ENCODE results near the gene ZBTB7B.

ZBTB7B gene

GRCh38 chr1:155000726-155001424, 1.7 kb upstream of the ZBTB7B start:
- TF ChIP-seq, protein P1, sequence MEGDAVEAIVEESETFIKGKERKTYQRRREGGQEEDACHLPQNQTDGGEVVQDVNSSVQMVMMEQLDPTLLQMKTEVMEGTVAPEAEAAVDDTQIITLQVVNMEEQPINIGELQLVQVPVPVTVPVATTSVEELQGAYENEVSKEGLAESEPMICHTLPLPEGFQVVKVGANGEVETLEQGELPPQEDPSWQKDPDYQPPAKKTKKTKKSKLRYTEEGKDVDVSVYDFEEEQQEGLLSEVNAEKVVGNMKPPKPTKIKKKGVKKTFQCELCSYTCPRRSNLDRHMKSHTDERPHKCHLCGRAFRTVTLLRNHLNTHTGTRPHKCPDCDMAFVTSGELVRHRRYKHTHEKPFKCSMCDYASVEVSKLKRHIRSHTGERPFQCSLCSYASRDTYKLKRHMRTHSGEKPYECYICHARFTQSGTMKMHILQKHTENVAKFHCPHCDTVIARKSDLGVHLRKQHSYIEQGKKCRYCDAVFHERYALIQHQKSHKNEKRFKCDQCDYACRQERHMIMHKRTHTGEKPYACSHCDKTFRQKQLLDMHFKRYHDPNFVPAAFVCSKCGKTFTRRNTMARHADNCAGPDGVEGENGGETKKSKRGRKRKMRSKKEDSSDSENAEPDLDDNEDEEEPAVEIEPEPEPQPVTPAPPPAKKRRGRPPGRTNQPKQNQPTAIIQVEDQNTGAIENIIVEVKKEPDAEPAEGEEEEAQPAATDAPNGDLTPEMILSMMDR (IDR thresholded peaks at IDR 0.05; ENCODE audit: control insufficient read depth, extremely low read depth, insufficient read depth) = peak; percentile 10; the same call in 1 of the 2 replicates
- DNase-seq (ENCODE audit: low read depth) = peak; percentile 97

DNA sequence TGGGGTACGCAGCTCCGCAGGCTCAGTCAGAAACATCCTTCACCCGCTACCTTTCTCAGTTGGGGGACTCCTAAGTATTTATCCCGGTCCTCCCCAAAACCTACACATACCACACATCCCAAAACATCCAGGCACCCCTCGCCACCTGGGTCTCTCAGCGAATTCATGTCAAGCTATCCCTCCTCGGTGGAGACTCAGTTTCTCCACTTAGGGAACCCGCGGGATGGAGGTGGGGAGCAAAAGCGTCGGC, 1.3 kb upstream of the ZBTB7B start:
- peak overlapping the region; percentile 65 for H3K4me3 ChIP-seq (ENCODE audit: low read depth, low read length)

More at GRCh38 chr1:155000726-155001424, 1.7 kb upstream of the ZBTB7B start:
- H3K4me3 ChIP-seq (ENCODE audit: low read depth, low read length) = peak overlapping the region; percentile 65

GRCh38 chr1:155001675-155002463, 733 bp upstream of the ZBTB7B start:
- H3K4me3 ChIP-seq (ENCODE audit: low read depth, low read length) = peak overlapping the region; percentile 65
- TF ChIP-seq, protein P1 (IDR thresholded peaks at IDR 0.05; ENCODE audit: control insufficient read depth, extremely low read depth, insufficient read depth) = peak; percentile 33; the same call in 1 of the 2 replicates
- peak; percentile 98 for DNase-seq (ENCODE audit: low read depth)

More for the DNA sequence above, 1.3 kb upstream of the ZBTB7B start:
- DNase-seq (ENCODE audit: low read depth) = no peak
- TF ChIP-seq, protein P1 (IDR thresholded peaks at IDR 0.05; ENCODE audit: control insufficient read depth, extremely low read depth, insufficient read depth) = no peak

GRCh38 chr1:155003227-155003765, 694 bp downstream of the ZBTB7B start:
- H3K4me3 ChIP-seq (ENCODE audit: low read depth, low read length) = peak overlapping the region; percentile 67
- no peak for DNase-seq (ENCODE audit: low read depth)
- TF ChIP-seq, protein P1 (IDR thresholded peaks at IDR 0.05; ENCODE audit: control insufficient read depth, extremely low read depth, insufficient read depth) = no peak

- no peak for DNase-seq (ENCODE audit: low read depth)
- TF ChIP-seq, protein P1 (IDR thresholded peaks at IDR 0.05; ENCODE audit: control insufficient read depth, extremely low read depth, insufficient read depth) = no peak
- H3K4me3 ChIP-seq (ENCODE audit: low read depth, low read length) = peak overlapping the region; percentile 67
Measured at GRCh38 chr1:155003766-155004351, 1.3 kb downstream of the ZBTB7B start.

GRCh38 chr1:155004352-155005075, 1.9 kb downstream of the ZBTB7B start:
- H3K4me3 ChIP-seq (ENCODE audit: low read depth, low read length) = peak overlapping the region; percentile 67
- DNase-seq (ENCODE audit: low read depth) = no peak
- TF ChIP-seq, protein P1 (IDR thresholded peaks at IDR 0.05; ENCODE audit: control insufficient read depth, extremely low read depth, insufficient read depth) = no peak

Data from LNCaP clone FGC (cell line).